ENCODE measurements around the gene PRKAG2.

The PRKAG2 gene

DNA sequence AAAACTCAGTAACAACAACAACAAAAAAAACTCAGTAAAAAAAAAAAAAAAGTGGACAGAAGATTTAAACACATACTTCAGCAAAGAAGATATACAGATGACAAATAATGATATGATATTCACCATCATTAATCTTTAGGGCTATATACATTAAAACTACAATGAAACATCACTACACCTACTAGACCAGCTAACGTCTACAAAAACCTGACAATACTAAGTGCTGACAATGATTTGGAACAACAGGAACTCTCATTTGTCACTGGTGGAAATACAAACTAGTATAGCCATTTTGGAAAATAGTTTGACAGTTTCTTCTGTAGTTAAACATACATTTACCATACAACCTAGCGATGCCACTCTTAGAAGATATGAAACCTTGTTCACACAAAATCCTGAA is 185.5 kb downstream of the PRKAG2 start:
- no peak overlapping the region for H3K27ac ChIP-seq
- DNase-seq (ENCODE audit: low read depth, low spot score) = no peak

DNA sequence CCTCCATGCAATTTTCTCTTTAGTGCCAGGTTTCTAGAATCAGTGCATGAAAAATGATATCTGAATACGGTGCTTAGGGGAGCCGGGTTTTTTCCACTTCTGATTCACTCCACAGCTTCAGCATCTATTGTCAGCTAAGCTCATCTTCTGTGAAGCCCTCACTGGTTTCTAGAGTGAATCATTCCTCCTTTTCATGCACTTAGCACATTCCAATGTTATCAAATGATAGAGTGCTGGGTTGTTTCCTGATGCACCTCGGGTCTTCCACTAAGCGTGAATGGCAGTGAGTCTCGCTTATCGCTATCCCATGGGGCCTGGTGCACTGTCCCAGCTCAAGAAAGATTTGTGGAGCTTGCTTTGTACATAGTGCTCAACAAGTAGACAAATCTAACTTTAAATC is 186.3 kb downstream of the PRKAG2 start:
- no peak for DNase-seq (ENCODE audit: low read depth, low spot score)
- H3K27ac ChIP-seq = no peak overlapping the region

DNA sequence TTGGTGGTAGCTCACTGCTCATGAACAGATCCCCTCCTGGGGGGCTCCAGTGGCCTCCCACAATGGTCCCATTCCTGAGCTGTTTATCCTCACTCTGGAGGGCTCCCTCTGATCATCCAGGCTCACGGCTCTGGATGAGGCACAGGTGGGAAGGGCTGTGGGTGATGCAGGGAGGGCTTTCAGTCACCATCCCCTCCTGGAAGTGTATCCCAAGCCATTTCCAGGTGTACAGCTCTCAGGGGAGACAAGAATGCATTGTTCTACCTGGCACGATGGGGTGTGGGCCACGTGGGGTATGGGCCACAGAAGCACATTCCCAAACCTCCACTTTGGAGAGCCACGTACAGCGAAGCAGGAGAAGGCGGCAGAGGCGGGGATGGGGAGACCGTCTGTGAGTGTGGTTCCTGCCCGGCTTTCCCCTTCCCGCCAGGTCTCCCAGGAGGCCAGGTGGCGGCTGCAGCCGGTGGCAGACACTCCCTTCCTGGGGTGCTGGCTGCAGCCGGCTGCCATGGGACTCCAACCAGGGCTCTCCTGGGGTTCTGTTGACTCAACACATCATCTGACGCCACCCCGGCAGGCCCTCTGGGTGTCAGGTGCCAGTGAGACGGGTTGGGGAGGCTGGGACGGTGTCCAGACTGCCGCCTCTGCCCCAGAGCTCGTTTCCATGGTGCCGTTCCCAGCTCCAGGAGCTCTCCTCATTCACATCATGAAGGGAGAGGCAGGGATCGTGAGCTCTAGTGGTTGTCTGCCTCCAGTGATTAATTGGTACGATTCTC is 187.5 kb downstream of the PRKAG2 start:
- no peak for DNase-seq (ENCODE audit: low read depth, low spot score)
- peak overlapping the region; percentile 4 for H3K27ac ChIP-seq

DNA sequence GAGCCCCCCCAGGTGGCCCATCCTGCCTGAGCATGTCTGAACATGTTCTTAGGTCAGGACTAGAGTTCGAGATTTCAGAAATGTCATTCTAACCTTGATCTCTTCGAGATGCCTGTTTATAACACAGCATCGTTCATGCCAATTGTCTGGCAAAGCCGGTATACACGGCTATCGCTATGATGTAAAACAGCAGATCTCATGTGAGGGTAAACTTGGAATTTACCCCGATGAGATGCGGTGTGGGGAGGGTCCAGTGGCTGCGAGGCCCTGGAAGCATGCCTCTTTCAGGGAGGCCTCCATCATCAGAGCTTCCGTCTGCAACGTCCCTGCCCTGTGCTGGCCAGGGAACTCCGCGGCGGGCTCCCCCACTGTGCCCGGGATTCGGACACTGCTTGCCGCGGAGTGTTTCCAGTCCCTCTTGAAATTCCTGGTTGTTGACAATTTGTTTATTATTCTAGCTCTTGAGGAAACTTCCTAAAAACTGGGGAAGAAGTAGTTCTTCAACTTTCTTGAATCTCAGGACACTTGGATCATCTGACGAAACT is 188.6 kb downstream of the PRKAG2 start:
- peak overlapping the region; percentile 78 for H3K27ac ChIP-seq
- no peak for DNase-seq (ENCODE audit: low read depth, low spot score)

DNA sequence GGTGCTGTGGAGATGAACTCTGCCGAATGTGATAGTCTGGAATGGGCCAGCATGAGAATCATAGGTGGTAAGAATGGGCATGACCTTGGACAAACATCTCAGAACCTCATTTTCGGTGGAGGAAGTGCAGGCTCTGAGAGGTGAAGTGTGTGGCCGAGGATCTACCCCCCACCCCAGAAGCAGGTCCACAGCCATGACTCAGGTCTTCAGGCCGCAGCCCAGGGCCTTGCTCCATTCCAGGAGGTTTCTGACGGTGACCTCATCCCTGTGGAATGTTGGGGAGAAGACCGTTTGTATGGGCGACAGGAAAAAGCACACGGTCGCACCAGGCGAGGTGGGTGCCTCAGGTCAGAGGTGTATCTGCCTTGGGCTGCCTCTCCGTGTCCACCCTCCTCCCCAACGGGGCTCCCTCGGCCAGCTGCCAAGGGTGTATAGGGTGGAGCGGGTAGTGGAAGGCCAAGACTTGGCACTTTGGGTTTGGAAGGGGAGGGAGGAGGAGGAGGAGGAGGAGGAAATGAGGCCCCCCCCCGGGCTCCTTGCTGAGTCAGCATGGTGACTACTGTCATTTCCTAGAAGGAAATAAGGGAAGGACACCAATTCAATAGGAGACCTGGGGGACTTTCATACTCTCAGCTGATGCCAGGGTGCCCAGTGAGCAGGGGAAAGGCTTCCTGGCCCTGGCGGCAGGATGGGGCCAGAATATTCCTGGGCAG is 189.2 kb downstream of the PRKAG2 start:
- peak; percentile 67 for DNase-seq (ENCODE audit: low read depth, low spot score)
- H3K27ac ChIP-seq = peak overlapping the region; percentile 78

DNA sequence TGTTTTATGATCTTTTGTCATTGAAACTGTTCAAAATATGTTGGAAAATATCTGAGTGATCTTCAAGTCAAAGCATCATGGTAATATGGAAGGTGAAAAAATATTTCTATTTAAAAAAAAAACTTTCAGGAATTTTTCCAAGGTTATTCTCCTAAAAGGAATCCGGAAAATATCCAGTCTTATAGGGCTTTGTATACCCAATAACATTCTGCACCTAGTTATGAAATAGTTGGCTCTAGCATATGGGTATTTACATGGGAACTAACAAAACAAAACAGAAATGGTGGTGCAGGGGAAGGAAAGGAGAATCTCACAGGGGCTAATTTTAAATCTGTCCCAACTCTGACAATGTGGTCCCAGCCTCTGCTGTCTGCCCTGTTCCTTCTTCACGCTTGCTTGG is 190.1 kb downstream of the PRKAG2 start:
- peak overlapping the region; percentile 78 for H3K27ac ChIP-seq
- DNase-seq (ENCODE audit: low read depth, low spot score) = no peak

DNA sequence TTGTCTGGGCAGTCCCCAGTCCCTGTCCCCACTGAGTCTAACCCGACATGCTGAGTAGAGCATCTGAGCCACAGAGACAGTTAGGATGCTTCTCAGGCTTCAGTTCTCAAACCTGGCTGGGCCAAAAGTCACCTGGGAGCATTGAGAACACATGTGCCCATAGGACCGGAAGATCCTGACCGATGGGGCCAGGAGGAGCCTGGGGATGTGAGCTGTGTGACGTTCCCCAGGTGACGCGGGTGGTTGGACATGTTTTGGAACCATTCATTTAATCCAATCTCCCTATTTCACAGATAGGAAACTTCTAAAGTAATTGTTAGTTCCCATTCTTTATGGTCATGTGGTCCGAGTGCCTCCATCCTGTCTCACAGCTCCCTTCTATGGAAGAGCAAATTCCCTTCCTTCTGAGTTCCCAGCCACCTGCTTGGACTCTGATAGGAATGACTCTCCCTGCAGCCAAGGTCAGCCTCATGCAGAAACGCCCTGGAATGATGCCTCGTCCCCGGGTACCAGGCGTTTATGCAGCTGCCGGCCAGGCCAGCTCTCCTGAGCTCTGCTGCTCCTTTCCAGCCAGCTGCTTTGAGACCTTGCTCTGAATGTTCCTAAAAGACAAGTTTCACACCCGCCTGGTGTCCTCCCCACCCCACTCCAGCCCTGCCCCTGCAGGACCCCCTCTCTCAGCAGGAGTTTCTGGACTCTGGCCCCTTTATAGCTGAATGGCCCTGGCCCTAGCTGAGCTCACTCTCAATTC is 190.7 kb downstream of the PRKAG2 start:
- no peak for DNase-seq (ENCODE audit: low read depth, low spot score)

DNA sequence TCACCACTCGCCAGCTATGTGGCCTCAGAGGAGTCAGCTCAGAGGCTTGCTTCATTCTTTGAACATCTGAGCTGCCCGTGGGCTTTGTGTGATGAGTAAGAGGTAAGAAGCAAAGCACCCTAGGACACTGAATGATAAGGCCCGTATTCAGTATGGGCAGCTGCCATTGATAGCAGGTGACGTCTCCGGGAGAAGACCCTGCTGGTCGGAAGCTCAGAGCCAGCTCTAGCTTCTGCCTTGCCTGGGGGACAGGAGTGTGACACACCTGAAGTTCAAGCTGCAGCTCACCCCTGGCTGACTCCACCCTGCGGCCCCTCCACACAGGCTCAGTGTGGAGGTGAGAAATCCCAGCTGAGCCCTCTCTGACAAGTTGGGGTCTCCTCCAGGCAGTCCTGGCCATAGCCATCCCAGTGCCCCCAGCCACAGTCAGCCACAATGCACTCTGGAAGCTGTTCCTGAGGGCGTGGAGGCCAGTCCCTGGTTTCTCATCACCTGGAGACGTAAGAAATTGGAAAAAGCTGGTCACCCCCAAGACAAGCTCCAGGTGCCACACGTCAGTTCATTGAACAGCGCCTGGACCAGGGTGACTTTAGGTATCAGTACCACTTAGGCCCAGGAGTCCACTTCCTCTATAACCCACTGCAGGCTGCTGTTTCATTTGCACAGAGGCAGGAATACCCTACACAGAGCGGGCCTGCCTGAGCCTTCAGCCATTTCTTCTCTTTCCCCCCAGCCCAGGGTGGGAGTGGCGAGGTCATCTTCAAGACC is 192.3 kb downstream of the PRKAG2 start:
- DNase-seq (ENCODE audit: low read depth, low spot score) = no peak
- no peak overlapping the region for H3K27ac ChIP-seq

More for the DNA sequence above, 190.7 kb downstream of the PRKAG2 start:
- H3K27ac ChIP-seq = peak overlapping the region; percentile 78

DNA sequence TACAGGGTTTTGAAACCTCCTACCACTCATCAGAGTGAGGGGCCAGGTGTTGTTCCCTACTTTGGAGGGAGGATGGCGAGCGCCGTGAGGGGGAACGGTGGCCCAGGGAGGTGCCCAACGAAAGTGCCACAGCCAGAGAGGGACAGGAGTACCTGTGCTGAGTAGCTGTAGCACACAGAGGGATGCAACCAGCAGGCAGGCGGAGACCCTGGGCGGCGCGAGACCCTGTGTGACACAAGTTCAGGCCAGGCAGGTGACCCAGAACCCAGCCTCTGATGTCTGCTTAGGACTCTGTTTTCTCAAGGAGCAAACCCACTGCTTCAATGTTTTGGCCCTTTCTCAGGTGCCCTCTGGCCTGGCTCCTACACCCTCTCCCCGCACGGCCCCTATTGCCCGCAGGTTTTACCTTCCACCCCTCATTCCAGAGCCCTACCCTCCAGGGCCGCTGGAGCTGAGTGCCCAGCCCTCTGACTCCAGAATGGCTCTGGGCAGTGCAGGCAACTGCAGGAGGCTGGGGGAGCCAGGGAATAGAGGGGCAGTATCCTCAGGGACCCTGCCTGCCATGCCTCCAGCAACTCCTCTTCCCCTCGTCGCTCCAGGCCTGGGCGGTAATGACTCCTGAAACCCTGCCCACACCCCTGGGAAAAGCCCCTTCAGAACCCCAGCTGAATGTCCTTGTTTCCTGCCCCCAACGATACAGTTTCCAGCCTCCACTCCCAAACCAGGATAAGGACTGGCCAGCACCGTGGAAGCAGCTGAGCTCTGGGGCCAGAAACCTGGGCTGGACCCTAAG is 193.1 kb downstream of the PRKAG2 start:
- no peak for DNase-seq (ENCODE audit: low read depth, low spot score)
- H3K27ac ChIP-seq = no peak overlapping the region

DNA sequence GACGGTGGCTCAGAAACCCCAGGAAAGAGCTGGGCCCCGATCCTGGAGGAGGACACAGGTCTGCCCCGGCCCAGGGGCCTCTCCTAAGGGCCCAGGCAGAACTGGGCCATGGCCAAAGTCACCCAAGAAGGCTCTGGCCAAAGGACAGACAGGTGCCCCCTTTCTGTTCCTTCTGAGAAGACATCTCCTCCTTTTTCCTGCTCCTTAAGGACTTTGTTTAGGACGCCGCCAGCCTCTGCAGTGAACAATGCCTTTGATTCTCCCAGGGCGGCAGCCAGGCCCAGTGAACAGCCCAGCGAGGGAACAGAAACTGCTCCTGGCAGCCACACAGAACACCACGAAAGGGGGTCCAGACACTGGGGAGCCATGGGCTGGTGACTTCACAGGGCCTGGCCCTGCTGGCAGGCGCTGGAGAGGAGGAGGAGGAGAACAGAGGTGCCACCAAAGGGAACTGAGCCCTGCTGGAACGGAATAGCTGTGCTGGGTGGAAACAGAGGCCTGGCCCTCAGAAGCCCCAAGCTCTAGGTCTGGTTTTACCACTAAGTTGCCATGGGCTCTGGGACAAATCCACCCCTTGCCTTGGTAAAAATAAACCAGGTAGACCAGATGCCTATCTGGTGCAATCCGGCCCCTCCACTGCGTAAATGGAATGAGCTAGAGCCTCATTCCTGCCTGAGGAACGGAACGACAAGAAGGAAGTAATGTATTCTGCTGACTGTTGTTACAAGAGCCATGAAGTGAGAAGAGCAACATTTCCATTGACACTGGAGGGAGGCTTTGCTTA is 193.9 kb downstream of the PRKAG2 start:
- H3K27ac ChIP-seq = no peak overlapping the region
- DNase-seq (ENCODE audit: low read depth, low spot score) = no peak

DNA sequence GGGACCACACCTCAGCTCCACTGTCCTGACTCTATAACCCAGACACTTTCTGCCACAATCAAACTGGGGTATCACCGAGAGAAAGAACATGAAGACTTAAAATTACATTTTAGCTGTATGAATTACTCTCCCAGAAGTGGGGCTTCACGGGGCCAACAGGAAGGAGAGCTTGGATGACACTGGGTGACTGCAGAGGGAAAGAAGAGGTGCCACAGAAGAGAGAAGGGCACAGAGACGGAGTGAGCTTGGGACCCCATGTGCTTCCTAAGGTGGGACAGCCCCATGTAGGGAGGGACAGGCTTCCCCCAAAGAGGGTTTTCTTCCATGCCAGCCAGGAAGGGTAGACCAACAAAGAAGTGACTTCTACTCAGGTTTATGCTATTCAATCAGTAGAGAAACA is 195.2 kb downstream of the PRKAG2 start:
- no peak for DNase-seq (ENCODE audit: low read depth, low spot score)
- H3K27ac ChIP-seq = no peak overlapping the region

DNA sequence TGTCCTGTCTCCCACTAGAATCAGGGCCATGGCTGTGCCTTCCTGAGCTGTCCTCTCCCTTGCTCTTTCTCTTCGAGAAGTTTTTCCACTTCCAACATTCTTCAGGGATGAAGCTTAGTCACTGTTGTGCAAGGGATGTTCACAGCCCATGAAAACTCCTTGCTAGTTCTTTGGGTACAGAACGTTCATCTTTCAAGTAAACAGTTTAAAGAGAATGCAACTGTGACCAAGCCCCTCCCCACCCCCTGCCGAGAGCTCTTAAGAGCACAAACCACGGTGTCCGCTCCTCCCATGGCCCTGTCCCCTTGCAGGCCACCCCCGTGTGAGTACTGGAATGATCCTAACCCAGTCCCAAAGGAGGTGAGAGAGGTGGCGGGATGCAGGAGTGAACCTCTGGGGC is 196.1 kb downstream of the PRKAG2 start:
- no peak for DNase-seq (ENCODE audit: low read depth, low spot score)
- no peak overlapping the region for H3K27ac ChIP-seq

DNA sequence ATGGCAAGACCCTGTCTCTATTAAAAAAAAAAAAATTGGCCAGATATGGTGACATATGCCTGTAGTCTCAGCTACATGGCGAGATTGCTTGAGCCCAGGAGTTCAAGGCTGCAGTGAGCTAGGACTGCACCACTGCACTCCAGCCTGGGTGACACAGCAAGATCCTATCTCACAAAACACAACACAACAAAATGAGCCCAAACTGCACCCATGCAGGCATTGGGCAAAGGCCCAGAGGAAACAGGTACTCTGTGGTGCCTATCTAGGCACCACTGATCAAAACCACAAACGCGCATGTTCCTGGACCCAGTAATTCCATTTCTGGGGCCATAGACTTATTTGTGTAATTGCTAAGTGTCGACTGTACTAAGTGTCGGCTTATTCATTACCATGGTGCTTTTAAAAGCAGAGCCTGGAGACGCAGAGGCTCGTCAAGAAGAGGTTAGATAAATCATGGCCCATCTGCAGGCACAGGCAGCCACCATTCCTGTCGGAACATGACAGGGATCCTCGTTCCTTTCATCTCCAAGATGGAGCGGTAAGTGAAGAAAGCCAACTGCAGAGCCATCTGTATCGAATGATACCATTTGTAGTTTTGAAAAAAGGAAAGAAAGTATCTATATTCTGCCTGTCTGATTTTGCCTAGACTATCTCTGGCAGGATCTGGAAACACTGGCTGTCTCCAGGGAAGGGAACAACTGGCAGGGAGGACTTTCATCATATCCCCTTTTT is 196.9 kb downstream of the PRKAG2 start:
- no peak for DNase-seq (ENCODE audit: low read depth, low spot score)
- no peak overlapping the region for H3K27ac ChIP-seq

DNA sequence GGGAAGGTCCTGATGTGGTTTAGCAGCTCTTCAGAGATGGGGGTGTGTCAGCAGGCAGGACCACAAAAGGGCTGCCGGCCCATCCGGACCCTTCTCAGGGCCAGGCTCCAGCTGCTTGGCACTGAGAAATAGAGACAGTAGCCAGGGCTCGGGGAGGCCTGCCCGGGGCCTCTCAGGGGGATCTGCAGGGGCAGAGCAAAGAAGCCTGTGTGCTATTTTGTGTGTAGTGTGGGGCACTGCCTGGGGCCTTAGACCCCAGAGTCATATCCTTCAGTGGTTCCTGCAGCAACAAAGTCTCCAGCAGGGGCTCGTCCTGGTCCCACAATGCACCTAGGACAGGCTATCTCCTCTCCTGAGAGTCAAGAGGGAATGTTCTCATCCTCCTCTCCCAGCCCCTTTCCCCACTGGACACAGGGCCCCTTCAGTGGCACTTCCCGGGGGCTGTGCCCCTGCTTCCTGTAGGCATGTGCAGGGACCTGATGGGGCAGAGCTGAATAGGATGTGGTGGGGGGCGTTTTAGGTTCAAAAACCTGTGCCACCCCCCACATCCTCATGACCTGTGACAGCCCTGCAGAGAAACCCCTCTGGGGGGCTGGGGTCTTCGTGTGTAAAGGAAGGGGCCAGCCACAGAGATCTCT is 197.7 kb downstream of the PRKAG2 start:
- no peak overlapping the region for H3K27ac ChIP-seq
- DNase-seq (ENCODE audit: low read depth, low spot score) = no peak

DNA sequence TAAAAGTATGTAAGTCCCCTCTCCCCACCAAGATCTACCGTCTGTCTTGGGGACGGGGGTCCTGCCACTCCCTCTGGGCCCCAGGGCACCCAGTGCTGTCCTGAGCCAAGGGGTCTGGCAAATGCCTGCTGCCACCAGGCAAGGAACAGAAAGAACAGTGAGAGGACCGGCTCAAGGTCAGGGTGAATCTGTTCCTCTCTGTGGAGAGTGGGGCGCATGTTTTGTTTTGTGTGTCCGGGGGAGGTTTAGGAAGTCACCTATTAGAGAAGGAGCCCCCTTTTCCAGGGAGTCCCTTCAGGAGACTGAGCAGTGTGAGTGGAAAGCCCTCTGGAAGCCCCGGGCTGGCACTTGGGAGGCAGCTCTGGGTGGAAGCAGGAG is 198.7 kb downstream of the PRKAG2 start:
- no peak for DNase-seq (ENCODE audit: low read depth, low spot score)
- no peak overlapping the region for H3K27ac ChIP-seq

DNA sequence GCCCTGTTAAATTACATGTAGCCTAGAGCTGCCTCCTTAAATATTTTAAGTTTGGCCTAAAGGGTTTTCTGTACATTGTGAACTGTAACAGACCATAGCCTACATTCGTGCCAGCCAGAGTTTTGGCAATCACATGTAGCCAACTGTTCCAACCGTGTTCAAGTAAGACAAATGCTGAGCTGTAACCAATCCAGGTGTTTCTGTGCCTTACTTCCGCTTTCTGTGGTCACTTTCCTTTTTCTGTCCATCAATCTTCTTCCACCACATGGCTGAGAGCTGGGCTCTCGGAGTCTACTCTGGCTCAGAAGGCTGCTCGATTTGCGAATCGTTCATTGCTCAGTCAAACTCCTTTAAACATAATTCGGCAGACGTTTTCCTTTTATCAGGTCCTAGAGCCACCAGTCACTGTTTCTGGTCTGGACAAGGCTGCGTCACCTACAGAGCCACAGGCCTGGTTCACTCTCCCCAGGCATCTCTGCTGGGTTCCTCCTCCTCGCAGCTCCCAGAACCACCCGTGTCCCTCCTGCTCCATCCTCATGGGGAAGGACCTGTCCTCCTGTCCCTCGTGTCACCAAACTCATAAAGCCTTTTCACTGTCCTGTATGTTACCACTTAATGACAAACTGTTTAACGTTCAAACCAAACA is 199.2 kb downstream of the PRKAG2 start:
- DNase-seq (ENCODE audit: low read depth, low spot score) = no peak
- H3K27ac ChIP-seq = peak overlapping the region; percentile 21

DNA sequence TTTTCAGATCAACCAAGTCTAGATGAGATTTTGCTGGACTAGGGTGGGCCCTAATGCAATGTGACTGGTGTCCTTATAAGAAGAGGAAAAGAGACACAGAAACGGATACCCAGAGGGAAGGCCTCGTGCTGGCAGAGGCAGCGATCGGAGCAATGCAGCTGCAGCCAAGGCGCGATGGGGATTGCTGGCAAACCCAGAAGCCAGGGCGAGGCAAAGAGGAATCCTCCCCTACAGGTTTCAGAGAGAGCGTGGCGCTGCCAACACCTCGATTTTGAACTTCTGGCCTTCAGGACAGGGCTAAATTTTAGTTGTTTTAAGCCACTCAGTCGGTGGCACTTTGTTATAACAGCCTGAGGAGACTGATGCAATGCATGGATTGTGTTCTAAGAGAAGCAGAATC is 200.2 kb downstream of the PRKAG2 start:
- no peak for DNase-seq (ENCODE audit: low read depth, low spot score)
- peak overlapping the region; percentile 21 for H3K27ac ChIP-seq

Data from epithelial cell of prostate (primary cell).